HepG2 (cell line): ENCODE measurements around the gene COG4. TPM values are rescaled to one million over a fixed set of nuclear protein-coding genes. Genes with fewer than 3 reads are reported as not detected.

Source experiments
- AGO1 ChIP-seq: fragments of 200-400 bp; formaldehyde crosslinking; IDR thresholded peaks from 2 replicates; pipeline ENCODE4 v1.6.1; 2017; ENCODE audit warnings: mild to moderate bottlenecking, low read depth, low read length, moderate library complexity; ENCODE audit not compliant: poor library complexity, severe bottlenecking
- AHDC1 ChIP-seq: sonication (generic); formaldehyde crosslinking; IDR thresholded peaks from 2 replicates; pipeline ENCODE4 v1.5.1; 2020; ENCODE audit warnings: mild to moderate bottlenecking, missing genetic modification reagents, borderline replicate concordance
- DMAP1 ChIP-seq: IDR thresholded peaks from 2 replicates; pipeline ENCODE4 v1.6.1; 2016
- DNMT1 ChIP-seq: sonication (generic); formaldehyde crosslinking; IDR thresholded peaks from 2 replicates; pipeline ENCODE4 v1.5.1; 2020; ENCODE audit warnings: mild to moderate bottlenecking, missing genetic modification reagents
- GTF3A ChIP-seq: sonication (generic); formaldehyde crosslinking; conservative IDR thresholded peaks from 2 replicates; pipeline ENCODE4 v1.4.0; 2020; ENCODE audit warnings: mild to moderate bottlenecking, missing genetic modification reagents
- HMG20B ChIP-seq: conservative IDR thresholded peaks from 2 replicates; pipeline ENCODE4 v1.6.1; 2016; ENCODE audit warnings: missing genetic modification reagents, missing compliant biosample characterization
- HOXA9 ChIP-seq: sonication (generic); formaldehyde crosslinking; IDR thresholded peaks from 2 replicates; pipeline ENCODE4 v1.8.1; 2022; ENCODE audit warnings: missing genetic modification reagents, mild to moderate bottlenecking, moderate library complexity, borderline replicate concordance
- IKZF4 ChIP-seq: sonication (generic); formaldehyde crosslinking; IDR thresholded peaks from 2 replicates; pipeline ENCODE4 v1.5.1; 2020; ENCODE audit warnings: borderline replicate concordance, mild to moderate bottlenecking, low read depth, missing genetic modification reagents; ENCODE audit errors: not compliant biosample characterization
- MEF2D ChIP-seq: sonication (generic); formaldehyde crosslinking; IDR thresholded peaks from 2 replicates; pipeline ENCODE4 v1.5.1; 2020; ENCODE audit warnings: mild to moderate bottlenecking, missing genetic modification reagents
- MIER2 ChIP-seq: IDR thresholded peaks from 2 replicates; pipeline ENCODE4 v1.6.1; 2016; ENCODE audit warnings: missing biosample characterization, missing genetic modification reagents
- NFE2 ChIP-seq: sonication (generic); formaldehyde crosslinking; IDR thresholded peaks from 2 replicates; pipeline ENCODE4 v1.4.0; 2020; ENCODE audit warnings: missing genetic modification reagents
- NFRKB ChIP-seq: fragments of 450-650 bp; IDR thresholded peaks from 2 replicates; pipeline ENCODE4 v1.6.1; 2017
- ZFP62 ChIP-seq: sonication (generic); formaldehyde crosslinking; IDR thresholded peaks from 2 replicates; pipeline ENCODE4 v1.4.0; 2020; ENCODE audit warnings: missing genetic modification reagents
- ZMYM2 ChIP-seq: sonication (generic); formaldehyde crosslinking; IDR thresholded peaks from 2 replicates; pipeline ENCODE4 v1.8.0; 2022; ENCODE audit warnings: mild to moderate bottlenecking, missing genetic modification reagents
- ZNF205 ChIP-seq: IDR thresholded peaks from 2 replicates; pipeline ENCODE4 v1.6.1; 2018; ENCODE audit warnings: missing biosample characterization, missing genetic modification reagents
- ZNF234 ChIP-seq: sonication (generic); formaldehyde crosslinking; conservative IDR thresholded peaks from 2 replicates; pipeline ENCODE4 v1.5.1; 2020; ENCODE audit warnings: mild to moderate bottlenecking, missing genetic modification reagents
- ZNF572 ChIP-seq: sonication (generic); formaldehyde crosslinking; IDR thresholded peaks from 2 replicates; pipeline ENCODE4 v1.5.1; 2020; ENCODE audit warnings: mild to moderate bottlenecking, missing genetic modification reagents
- ZNF629 ChIP-seq: sonication (generic); formaldehyde crosslinking; conservative IDR thresholded peaks from 2 replicates; pipeline ENCODE4 v1.5.0; 2020; ENCODE audit warnings: missing genetic modification reagents
- ZNF839 ChIP-seq: sonication (generic); formaldehyde crosslinking; IDR thresholded peaks from 2 replicates; pipeline ENCODE4 v1.4.0; 2020; ENCODE audit warnings: missing genetic modification reagents, mild to moderate bottlenecking, borderline replicate concordance
- ZNF850 ChIP-seq: sonication (generic); formaldehyde crosslinking; conservative IDR thresholded peaks from 2 replicates; pipeline ENCODE4 v1.9.0; 2021; ENCODE audit warnings: mild to moderate bottlenecking, missing genetic modification reagents
- polyA plus RNA-seq, 8 experiments: library from polyadenylated mRNA; depleted of rRNA in 3 of 8; stranded (reverse) in 7 of 8; unstranded in 1 of 8; fragments of >200 nt; fragmentation: Illumina TruSeq in 4 of 8; extraction: Trizol in 4 of 8; gene quantifications; 2 replicates each; pipeline versions ENCODE4 v1.2.1 to v1.2.3, GENCODE V29; 2011 to 2016; ENCODE audit warnings: low read depth in 4 of 8, missing spikeins in 1 of 8, mixed read lengths in 1 of 8; ENCODE audit not compliant: insufficient read depth in 1 of 8
- total RNA-seq, 5 experiments: library from RNA; depleted of rRNA; stranded (reverse); fragments of >200 nt; fragmentation: Illumina TruSeq; extraction: Trizol; gene quantifications; 2 replicates each; pipeline ENCODE4 v1.2.3, GENCODE V29; 2016; ENCODE audit warnings: low read depth in 1 of 5
- TF ChIP-seq, protein P1 (sequence below): sonication (generic); formaldehyde crosslinking; IDR thresholded peaks from 2 replicates; pipeline ENCODE4 v1.4.0; 2020; ENCODE audit warnings: mild to moderate bottlenecking, low read depth, missing genetic modification reagents
- TF ChIP-seq, protein P2 (sequence below): sonication (generic); formaldehyde crosslinking; IDR thresholded peaks from 2 replicates; pipeline ENCODE4 v1.4.0; 2020; ENCODE audit warnings: missing genetic modification reagents

COG4 gene
- total and polyA plus RNA-seq, 2 of the 13 experiments (the other 11 are each of a cell fraction or from before 2014, with no cell fraction given) = 51.1 to 73.8 TPM

DNA sequence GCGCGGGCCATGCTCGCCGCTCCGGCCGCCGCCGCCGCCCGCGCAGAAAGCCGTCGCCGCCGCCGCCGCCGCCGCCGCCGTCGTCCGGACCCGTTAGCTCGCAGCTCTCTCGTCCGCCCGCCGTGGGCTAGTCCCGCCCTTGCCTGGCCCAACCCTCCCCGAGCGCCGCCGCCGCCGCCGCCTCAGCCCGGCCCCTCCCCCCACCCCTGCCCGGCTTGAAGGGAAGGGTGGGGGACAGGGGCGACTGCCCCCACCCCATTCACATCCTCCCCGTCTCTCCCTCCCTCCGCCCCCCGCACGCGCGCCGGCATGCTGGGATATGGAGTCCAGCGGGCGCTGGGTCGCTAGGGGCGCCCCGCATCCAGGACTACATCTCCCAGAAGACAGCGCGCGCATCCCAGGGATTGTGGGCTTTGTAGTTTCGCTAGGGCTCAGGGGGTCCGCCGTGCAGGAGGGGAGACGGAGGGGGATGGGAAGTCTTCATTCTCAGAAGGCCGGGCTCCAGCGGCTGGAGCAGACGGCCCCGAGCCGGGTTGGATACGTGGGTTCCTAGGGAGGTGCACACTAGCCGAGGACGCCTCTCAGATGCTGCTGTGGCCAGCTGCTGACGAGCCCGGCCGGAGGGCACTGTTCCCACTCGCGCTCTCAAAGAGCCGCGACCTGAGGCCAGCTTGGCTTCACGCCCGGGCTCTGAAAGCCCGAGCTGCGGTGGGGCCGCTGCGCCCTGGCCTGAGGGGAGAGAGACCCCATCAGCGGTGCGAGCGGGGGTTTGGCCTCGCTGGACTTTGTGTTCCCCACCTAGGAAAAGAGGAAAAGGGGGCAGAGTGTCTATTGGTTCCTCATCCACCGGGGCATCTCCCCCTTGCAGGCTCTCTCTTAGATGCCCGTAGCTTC, 84.1 kb downstream of the COG4 start, which contains the start of gene ST3GAL2 (continued):
- no peak for TF ChIP-seq AHDC1 (CRISPR knock-in tag)
- no peak for TF ChIP-seq HMG20B
- TF ChIP-seq NFRKB = no peak
- TF ChIP-seq ZNF839 (CRISPR knock-in tag) = no peak
- TF ChIP-seq ZNF234 (CRISPR knock-in tag) = no peak
- TF ChIP-seq GTF3A (CRISPR knock-in tag) = 0 out of 2 replicates have a peak, but pooled peaks have one; percentile 15
- TF ChIP-seq, protein P1, sequence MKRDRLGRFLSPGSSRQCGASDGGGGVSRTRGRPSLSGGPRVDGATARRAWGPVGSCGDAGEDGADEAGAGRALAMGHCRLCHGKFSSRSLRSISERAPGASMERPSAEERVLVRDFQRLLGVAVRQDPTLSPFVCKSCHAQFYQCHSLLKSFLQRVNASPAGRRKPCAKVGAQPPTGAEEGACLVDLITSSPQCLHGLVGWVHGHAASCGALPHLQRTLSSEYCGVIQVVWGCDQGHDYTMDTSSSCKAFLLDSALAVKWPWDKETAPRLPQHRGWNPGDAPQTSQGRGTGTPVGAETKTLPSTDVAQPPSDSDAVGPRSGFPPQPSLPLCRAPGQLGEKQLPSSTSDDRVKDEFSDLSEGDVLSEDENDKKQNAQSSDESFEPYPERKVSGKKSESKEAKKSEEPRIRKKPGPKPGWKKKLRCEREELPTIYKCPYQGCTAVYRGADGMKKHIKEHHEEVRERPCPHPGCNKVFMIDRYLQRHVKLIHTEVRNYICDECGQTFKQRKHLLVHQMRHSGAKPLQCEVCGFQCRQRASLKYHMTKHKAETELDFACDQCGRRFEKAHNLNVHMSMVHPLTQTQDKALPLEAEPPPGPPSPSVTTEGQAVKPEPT (CRISPR knock-in tag) = peak; percentile 76; the same call in 1 of the 2 replicates
- 0 out of 2 replicates have a peak, but pooled peaks have one; percentile 86 for TF ChIP-seq ZNF572 (CRISPR knock-in tag)
- peak; percentile 61 for TF ChIP-seq AGO1
- TF ChIP-seq HOXA9 (CRISPR knock-in tag) = no peak
- no peak for TF ChIP-seq DNMT1 (CRISPR knock-in tag)
- no peak for TF ChIP-seq MIER2 (CRISPR knock-in tag)
- no peak for TF ChIP-seq ZNF205
- TF ChIP-seq ZNF629 (CRISPR knock-in tag) = no peak
- TF ChIP-seq MEF2D = no peak; the same call in 1 of the 2 replicates
- no peak for TF ChIP-seq ZNF850 (CRISPR knock-in tag)
- TF ChIP-seq, protein P2, sequence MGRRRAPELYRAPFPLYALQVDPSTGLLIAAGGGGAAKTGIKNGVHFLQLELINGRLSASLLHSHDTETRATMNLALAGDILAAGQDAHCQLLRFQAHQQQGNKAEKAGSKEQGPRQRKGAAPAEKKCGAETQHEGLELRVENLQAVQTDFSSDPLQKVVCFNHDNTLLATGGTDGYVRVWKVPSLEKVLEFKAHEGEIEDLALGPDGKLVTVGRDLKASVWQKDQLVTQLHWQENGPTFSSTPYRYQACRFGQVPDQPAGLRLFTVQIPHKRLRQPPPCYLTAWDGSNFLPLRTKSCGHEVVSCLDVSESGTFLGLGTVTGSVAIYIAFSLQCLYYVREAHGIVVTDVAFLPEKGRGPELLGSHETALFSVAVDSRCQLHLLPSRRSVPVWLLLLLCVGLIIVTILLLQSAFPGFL = no peak
- no peak for TF ChIP-seq ZMYM2 (CRISPR knock-in tag)
- TF ChIP-seq IKZF4 (CRISPR knock-in tag) = peak; percentile 27
- TF ChIP-seq DMAP1 (CRISPR knock-in tag) = no peak; the same call in 1 of the 2 replicates
- peak; percentile 100 for TF ChIP-seq ZFP62 (CRISPR knock-in tag)
- TF ChIP-seq NFE2 (CRISPR knock-in tag) = no peak; the same call in 1 of the 2 replicates
